ENCODE data around the gene THBS1.

Gene THBS1

GRCh38 chr15:39613271-39613670 is 32.4 kb downstream of the THBS1 start:
- no peaks in the 10 kb centered on the region for H3K27me3 ChIP-seq (ENCODE audit: control insufficient read depth, insufficient read depth, low read length)

DNA sequence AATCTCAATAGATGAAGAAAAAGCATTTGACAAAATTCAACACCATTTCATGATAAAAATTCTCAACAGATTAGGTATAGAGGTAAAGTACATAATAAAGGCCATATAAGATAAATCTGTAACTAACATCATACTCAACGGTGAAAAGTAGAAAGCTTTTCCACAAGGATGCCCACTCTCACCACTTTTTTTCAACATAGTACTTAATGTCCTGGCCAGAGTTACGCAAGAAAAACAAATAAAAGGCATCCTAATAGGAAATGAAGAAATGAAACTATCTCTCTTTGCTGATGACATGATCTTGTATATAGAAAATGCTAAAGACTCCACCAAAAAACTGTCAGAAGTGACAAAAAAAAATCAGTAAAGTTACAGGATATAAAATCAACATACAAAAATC is 33.0 kb downstream of the THBS1 start:
- Histone ChIP-seq H3K36me3 (ENCODE audit: control insufficient read depth, insufficient read depth, low read length) (no peaks in the 10 kb centered on the region), H3K4me3 (ENCODE audit: low read depth, low read length) (no peak overlapping the region), H3K9ac (ENCODE audit: low read length) (no peak overlapping the region), H3K27ac (ENCODE audit: low read depth, low read length) (no peak overlapping the region), H3K9me3 (ENCODE audit: control insufficient read depth, insufficient read depth, low read depth, low read length) (peaks cover 12% of the 10 kb centered on the region), H3K4me1 (ENCODE audit: control insufficient read depth, insufficient read depth, low read length) (no peaks in the 10 kb centered on the region), H3K27me3 (ENCODE audit: control insufficient read depth, insufficient read depth, low read length) (no peaks in the 10 kb centered on the region)

More at GRCh38 chr15:39613271-39613670, 32.4 kb downstream of the THBS1 start:
- H3K27ac ChIP-seq (ENCODE audit: low read depth, low read length) = no peak overlapping the region
- no peak overlapping the region for H3K4me3 ChIP-seq (ENCODE audit: low read depth, low read length)
- H3K36me3 ChIP-seq (ENCODE audit: control insufficient read depth, insufficient read depth, low read length) = no peaks in the 10 kb centered on the region
- peaks cover 12% of the 10 kb centered on the region for H3K9me3 ChIP-seq (ENCODE audit: control insufficient read depth, insufficient read depth, low read depth, low read length)
- H3K9ac ChIP-seq (ENCODE audit: low read length) = no peak overlapping the region
- no peaks in the 10 kb centered on the region for H3K4me1 ChIP-seq (ENCODE audit: control insufficient read depth, insufficient read depth, low read length)

GRCh38 chr15:39616731-39617455 is 36.0 kb downstream of the THBS1 start:
- Histone ChIP-seq H3K27ac (ENCODE audit: low read depth, low read length) (no peak overlapping the region), H3K9ac (ENCODE audit: low read length) (no peak overlapping the region), H3K9me3 (ENCODE audit: control insufficient read depth, insufficient read depth, low read depth, low read length) (no peaks in the 10 kb centered on the region), H3K36me3 (ENCODE audit: control insufficient read depth, insufficient read depth, low read length) (no peaks in the 10 kb centered on the region), H3K4me3 (ENCODE audit: low read depth, low read length) (no peak overlapping the region), H3K4me1 (ENCODE audit: control insufficient read depth, insufficient read depth, low read length) (no peaks in the 10 kb centered on the region), H3K27me3 (ENCODE audit: control insufficient read depth, insufficient read depth, low read length) (no peaks in the 10 kb centered on the region)

DNA sequence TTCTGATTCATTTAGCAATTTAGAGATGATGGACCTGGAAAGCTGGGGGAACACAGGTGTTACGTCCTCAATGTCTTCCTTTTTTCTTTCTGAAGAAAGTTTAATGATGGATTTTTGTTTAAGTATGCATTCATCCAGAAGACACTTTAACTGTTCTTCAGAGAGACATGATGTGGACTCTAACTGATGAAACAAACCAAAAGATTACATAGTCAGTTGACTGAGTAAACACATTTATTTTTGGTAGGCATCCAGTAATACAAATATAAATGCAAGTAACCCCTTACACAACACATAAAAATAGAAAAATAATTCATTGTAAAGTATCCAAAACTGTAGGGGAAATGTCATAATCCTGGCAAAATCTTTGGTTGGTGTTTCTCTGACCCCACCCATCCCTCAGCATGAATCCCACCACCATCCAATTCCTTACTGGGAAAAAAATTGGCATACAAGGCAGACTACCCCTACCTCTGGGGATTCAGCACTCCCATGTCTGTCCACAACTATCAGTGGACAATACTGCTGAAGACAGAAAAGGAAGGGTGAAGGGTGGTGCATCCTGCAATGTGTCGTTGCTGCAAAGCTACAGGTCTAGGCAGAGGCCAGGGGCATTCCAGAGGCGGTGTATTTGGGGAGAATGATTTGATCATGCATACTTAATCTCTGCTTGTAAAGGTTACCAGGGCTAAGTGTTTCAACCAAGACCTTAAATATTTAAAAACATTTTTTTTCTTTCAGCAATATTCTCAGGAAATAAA is 37.4 kb downstream of the THBS1 start:
- H3K4me1 ChIP-seq (ENCODE audit: control insufficient read depth, insufficient read depth, low read length) = no peaks in the 10 kb centered on the region
- no peaks in the 10 kb centered on the region for H3K9me3 ChIP-seq (ENCODE audit: control insufficient read depth, insufficient read depth, low read depth, low read length)
- no peak overlapping the region for H3K9ac ChIP-seq (ENCODE audit: low read length)
- no peak overlapping the region for H3K27ac ChIP-seq (ENCODE audit: low read depth, low read length)
- H3K4me3 ChIP-seq (ENCODE audit: low read depth, low read length) = no peak overlapping the region
- no peaks in the 10 kb centered on the region for H3K27me3 ChIP-seq (ENCODE audit: control insufficient read depth, insufficient read depth, low read length)
- no peaks in the 10 kb centered on the region for H3K36me3 ChIP-seq (ENCODE audit: control insufficient read depth, insufficient read depth, low read length)

GRCh38 chr15:39621210-39621609 is 40.3 kb downstream of the THBS1 start:
- Histone ChIP-seq H3K27me3 (ENCODE audit: control insufficient read depth, insufficient read depth, low read length) (no peaks in the 10 kb centered on the region), H3K36me3 (ENCODE audit: control insufficient read depth, insufficient read depth, low read length) (no peaks in the 10 kb centered on the region), H3K9ac (ENCODE audit: low read length) (no peak overlapping the region), H3K4me3 (ENCODE audit: low read depth, low read length) (no peak overlapping the region), H3K4me1 (ENCODE audit: control insufficient read depth, insufficient read depth, low read length) (no peaks in the 10 kb centered on the region; the same call in 1 of the 2 replicates), H3K27ac (ENCODE audit: low read depth, low read length) (no peak overlapping the region), H3K9me3 (ENCODE audit: control insufficient read depth, insufficient read depth, low read depth, low read length) (peaks cover 2% of the 10 kb centered on the region)

- Histone ChIP-seq H3K4me3 (ENCODE audit: low read depth, low read length) (no peak overlapping the region), H3K27me3 (ENCODE audit: control insufficient read depth, insufficient read depth, low read length) (no peaks in the 10 kb centered on the region), H3K9me3 (ENCODE audit: control insufficient read depth, insufficient read depth, low read depth, low read length) (peaks cover 5% of the 10 kb centered on the region), H3K36me3 (ENCODE audit: control insufficient read depth, insufficient read depth, low read length) (no peaks in the 10 kb centered on the region), H3K9ac (ENCODE audit: low read length) (no peak overlapping the region), H3K4me1 (ENCODE audit: control insufficient read depth, insufficient read depth, low read length) (no peaks in the 10 kb centered on the region; the same call in 1 of the 2 replicates), H3K27ac (ENCODE audit: low read depth, low read length) (no peak overlapping the region)
Measured at GRCh38 chr15:39621976-39622375, 41.1 kb downstream of the THBS1 start.

GRCh38 chr15:39622660-39623516 is 42.0 kb downstream of the THBS1 start:
- Histone ChIP-seq H3K36me3 (ENCODE audit: control insufficient read depth, insufficient read depth, low read length) (no peaks in the 10 kb centered on the region), H3K4me1 (ENCODE audit: control insufficient read depth, insufficient read depth, low read length) (no peaks in the 10 kb centered on the region; the same call in 1 of the 2 replicates), H3K9ac (ENCODE audit: low read length) (no peak overlapping the region), H3K9me3 (ENCODE audit: control insufficient read depth, insufficient read depth, low read depth, low read length) (peaks cover 5% of the 10 kb centered on the region), H3K4me3 (ENCODE audit: low read depth, low read length) (no peak overlapping the region), H3K27me3 (ENCODE audit: control insufficient read depth, insufficient read depth, low read length) (no peaks in the 10 kb centered on the region), H3K27ac (ENCODE audit: low read depth, low read length) (no peak overlapping the region)

DNA sequence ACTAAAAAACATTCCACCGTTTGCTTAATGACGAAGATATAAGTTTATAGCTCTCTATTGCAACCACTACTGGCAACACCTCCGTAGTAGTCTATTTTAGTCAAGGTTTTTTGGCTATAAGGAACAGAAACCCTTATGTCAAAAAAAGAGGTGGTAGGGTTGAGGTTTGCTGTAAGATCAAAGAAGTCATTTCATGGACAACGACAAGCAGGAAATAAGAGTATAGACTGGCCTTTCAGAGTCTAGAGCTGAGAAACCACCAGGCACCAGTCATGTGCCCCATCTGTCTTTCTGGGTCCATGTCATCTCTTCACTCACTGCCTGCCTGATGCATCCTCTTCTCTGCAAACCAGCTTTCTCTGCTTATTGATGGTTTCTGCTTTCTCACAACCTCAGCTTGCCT is 42.7 kb downstream of the THBS1 start:
- Histone ChIP-seq H3K9ac (ENCODE audit: low read length) (no peak overlapping the region), H3K27me3 (ENCODE audit: control insufficient read depth, insufficient read depth, low read length) (no peaks in the 10 kb centered on the region), H3K4me1 (ENCODE audit: control insufficient read depth, insufficient read depth, low read length) (no peaks in the 10 kb centered on the region; the same call in 1 of the 2 replicates), H3K9me3 (ENCODE audit: control insufficient read depth, insufficient read depth, low read depth, low read length) (peaks cover 5% of the 10 kb centered on the region), H3K4me3 (ENCODE audit: low read depth, low read length) (no peak overlapping the region), H3K36me3 (ENCODE audit: control insufficient read depth, insufficient read depth, low read length) (no peaks in the 10 kb centered on the region), H3K27ac (ENCODE audit: low read depth, low read length) (no peak overlapping the region)

DNA sequence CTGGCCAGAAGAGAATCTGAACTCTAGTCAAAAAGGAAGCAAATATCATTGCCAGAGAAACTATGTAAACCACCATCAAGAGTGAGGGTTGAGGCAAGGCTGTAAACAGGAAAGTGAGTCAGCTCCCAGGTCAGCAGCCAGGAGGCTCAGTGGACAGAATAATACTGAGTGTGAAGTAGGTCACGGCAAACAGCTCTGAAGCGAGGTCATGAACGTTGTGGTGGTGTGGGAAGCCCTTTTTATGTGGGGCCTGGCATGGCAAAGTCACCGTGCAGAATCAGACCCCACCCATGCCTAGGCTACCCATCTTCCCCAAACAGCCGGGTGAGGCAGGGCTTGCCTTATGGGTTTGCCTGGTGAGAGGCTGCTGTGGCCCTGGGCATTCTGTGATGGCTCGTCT is 43.9 kb downstream of the THBS1 start:
- Histone ChIP-seq H3K4me3 (ENCODE audit: low read depth, low read length) (no peak overlapping the region), H3K36me3 (ENCODE audit: control insufficient read depth, insufficient read depth, low read length) (no peaks in the 10 kb centered on the region), H3K9ac (ENCODE audit: low read length) (no peak overlapping the region), H3K27ac (ENCODE audit: low read depth, low read length) (no peak overlapping the region), H3K9me3 (ENCODE audit: control insufficient read depth, insufficient read depth, low read depth, low read length) (peaks cover 5% of the 10 kb centered on the region), H3K4me1 (ENCODE audit: control insufficient read depth, insufficient read depth, low read length) (no peaks in the 10 kb centered on the region; the same call in 1 of the 2 replicates), H3K27me3 (ENCODE audit: control insufficient read depth, insufficient read depth, low read length) (no peaks in the 10 kb centered on the region)

GRCh38 chr15:39625451-39625850 is 44.6 kb downstream of the THBS1 start:
- H3K27me3 ChIP-seq (ENCODE audit: control insufficient read depth, insufficient read depth, low read length) = no peaks in the 10 kb centered on the region

More at GRCh38 chr15:39625451-39625850, 44.6 kb downstream of the THBS1 start:
- Histone ChIP-seq H3K9ac (ENCODE audit: low read length) (no peak overlapping the region), H3K4me3 (ENCODE audit: low read depth, low read length) (no peak overlapping the region), H3K4me1 (ENCODE audit: control insufficient read depth, insufficient read depth, low read length) (no peaks in the 10 kb centered on the region; the same call in 1 of the 2 replicates), H3K27ac (ENCODE audit: low read depth, low read length) (no peak overlapping the region), H3K9me3 (ENCODE audit: control insufficient read depth, insufficient read depth, low read depth, low read length) (peaks cover 5% of the 10 kb centered on the region), H3K36me3 (ENCODE audit: control insufficient read depth, insufficient read depth, low read length) (no peaks in the 10 kb centered on the region)
